ENCODE results near the gene B4GALNT4.
"Not testable (repeated sequence)": the region's sequence is repeated elsewhere in the genome, so short reads cannot be mapped to it uniquely, and the experiment has no call there.

The B4GALNT4 gene

DNA sequence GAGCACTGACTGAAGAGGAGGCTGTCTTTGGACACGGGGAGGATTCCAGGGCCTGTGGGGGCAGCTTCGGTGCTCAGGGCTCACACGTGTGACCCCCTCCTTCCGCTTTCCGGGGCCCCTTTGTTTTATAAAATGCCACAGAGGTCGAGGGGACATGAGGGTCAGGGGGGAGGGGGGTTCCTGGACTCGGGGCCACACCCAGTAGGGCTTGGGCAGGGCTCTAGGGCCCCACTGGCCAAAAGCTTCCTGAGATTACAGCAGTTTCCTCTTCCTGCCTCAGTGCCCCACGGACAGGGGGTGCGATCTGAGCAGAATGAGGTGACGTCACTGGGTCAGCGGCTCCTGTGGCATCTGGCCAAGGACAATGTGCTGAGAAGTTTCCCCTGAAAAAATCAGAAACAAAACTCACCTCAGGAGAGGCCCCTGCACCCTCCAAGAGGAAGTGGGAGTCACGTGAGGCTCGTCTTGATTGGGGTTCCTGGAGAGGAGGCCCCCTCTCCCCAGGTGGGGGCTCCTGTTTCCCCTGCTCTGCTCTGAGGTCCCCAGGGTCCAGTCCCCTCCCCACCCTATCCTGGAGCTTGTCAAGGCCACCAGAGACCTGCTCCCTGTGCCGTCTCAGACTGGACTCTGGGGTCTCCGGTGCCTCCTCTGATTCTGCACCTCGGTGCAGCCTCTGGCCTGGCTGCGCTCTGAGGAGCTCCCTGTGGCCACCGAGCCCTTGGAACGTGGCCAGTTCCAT, 42.3 kb upstream of the B4GALNT4 start:
- TF ChIP-seq, protein P1, sequence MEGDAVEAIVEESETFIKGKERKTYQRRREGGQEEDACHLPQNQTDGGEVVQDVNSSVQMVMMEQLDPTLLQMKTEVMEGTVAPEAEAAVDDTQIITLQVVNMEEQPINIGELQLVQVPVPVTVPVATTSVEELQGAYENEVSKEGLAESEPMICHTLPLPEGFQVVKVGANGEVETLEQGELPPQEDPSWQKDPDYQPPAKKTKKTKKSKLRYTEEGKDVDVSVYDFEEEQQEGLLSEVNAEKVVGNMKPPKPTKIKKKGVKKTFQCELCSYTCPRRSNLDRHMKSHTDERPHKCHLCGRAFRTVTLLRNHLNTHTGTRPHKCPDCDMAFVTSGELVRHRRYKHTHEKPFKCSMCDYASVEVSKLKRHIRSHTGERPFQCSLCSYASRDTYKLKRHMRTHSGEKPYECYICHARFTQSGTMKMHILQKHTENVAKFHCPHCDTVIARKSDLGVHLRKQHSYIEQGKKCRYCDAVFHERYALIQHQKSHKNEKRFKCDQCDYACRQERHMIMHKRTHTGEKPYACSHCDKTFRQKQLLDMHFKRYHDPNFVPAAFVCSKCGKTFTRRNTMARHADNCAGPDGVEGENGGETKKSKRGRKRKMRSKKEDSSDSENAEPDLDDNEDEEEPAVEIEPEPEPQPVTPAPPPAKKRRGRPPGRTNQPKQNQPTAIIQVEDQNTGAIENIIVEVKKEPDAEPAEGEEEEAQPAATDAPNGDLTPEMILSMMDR (IDR thresholded peaks at IDR 0.05; ENCODE audit: control extremely low read depth, extremely low read depth, low read depth, missing control alignments): no peak
- ChIA-PET CTCF (interaction anchor here (0.7 to 2.1 kb wide), 6 partner anchors 9 to 176 kb away, joined by 3 to 8 read pairs (median 4); no protein-coding TSS in a partner anchor), POLR2A (interaction anchor here (1.2 kb wide), 1 partner anchor 28 kb away, joined by 5 read pairs; no protein-coding TSS in a partner anchor)
- DNase-seq (ENCODE audit: extremely low spot score): peak; percentile 81

DNA sequence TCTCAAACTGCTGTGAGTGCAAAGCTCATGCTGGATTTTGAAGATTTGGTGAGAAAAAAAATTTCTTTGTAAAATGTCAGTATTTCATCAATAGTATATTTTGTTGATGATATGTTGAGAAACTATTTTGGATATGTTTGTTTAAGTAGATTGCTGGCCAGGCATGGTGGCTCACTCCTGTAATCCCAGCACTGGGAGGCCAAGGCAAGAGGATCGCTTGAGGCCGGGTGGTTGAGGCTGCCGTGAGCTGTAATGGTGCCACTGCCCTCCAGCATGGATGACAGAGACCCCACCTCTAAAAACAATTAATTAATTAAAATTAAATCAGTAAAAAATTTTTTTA, 41.7 kb upstream of the B4GALNT4 start:
- CTCF ChIA-PET: interaction anchor here (0.7 to 2.1 kb wide), 6 partner anchors 9 to 175 kb away, joined by 3 to 8 read pairs (median 4); no protein-coding TSS in a partner anchor
- TF ChIP-seq, protein P1 (IDR thresholded peaks at IDR 0.05; ENCODE audit: control extremely low read depth, extremely low read depth, low read depth, missing control alignments): no peak
- DNase-seq (ENCODE audit: extremely low spot score): no peak
- POLR2A ChIA-PET: interaction anchor here (1.2 kb wide), 1 partner anchor 28 kb away, joined by 5 read pairs; no protein-coding TSS in a partner anchor

DNA sequence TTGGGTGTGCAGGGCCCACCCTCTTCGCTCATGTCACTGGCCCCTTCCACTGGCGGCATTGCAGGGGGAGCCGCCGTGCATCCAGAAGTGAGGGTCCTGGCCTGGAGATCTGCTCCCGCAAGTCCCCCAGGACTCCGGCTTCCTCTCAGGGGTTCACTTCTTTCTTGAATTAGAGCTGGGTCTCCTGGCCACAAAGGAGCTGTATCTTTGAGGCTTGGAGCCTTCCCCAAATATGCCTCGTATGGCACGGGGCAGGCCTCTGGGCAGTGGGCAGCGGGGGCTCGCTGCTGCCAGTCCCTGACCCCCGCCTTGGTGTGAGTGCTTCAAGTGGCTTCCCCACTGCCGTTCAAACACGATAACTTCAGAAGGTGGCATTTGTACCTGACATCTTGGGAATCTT, 41.3 kb upstream of the B4GALNT4 start:
- CTCF ChIA-PET: interaction anchor here (1.6 to 2.1 kb wide), 3 partner anchors 12 to 78 kb away, joined by 4 to 8 read pairs (median 5); no protein-coding TSS in a partner anchor
- TF ChIP-seq, protein P1 (IDR thresholded peaks at IDR 0.05; ENCODE audit: control extremely low read depth, extremely low read depth, low read depth, missing control alignments): no peak
- POLR2A ChIA-PET: interaction anchor here (1.2 kb wide), 1 partner anchor 27 kb away, joined by 5 read pairs; no protein-coding TSS in a partner anchor
- no peak for DNase-seq (ENCODE audit: extremely low spot score)

DNA sequence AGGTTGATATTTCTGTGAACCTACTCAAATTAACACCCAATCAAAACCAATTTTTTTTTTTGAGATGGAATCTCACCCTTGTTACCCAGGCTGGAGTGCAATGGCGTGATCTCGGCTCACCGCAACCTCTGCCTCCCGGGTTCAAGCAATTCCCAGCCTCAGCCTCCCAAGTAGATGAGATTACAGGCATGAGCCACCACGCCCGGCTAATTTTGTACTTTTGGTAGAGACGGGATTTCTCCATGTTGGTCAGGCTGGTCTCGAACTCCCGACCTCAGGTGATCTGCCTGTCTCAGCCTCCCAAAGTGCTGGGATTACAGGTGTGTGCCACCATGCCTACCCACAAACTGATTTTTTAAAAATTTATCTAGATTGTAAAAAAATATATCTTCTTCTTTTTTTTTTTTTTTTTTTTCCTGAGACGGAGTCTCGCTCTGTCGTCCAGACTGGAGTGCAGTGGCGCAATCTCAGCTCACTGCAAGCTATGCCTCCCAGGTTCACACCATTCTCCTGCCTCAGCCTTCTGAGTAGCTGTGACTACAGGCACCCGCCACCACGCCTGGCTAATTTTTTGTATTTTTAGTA, 40.7 kb upstream of the B4GALNT4 start:
- DNase-seq (ENCODE audit: extremely low spot score); POLR2A ChIA-PET: not testable (repeated sequence)
- CTCF ChIA-PET: interaction anchor here (0.8 to 2.1 kb wide), 5 partner anchors 12 to 78 kb away, joined by 3 to 6 read pairs (median 3); no protein-coding TSS in a partner anchor

DNA sequence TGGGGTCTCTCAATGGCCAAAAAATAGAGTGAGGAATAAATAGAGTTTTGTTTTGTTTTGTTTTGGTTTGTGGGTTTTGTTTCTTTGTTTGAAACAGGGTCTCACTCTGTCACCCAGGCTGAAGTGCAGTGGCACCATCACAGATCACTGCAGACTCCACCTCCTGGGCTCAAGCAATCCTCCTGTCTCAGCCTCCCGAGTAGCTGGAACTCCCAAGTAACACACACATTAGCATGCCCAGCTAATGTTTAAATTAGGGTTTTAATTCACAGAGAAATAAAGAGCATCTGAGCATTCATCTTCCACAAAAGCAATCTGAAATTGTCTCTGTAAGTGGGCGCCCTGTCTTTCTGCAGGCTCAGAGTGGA, 39.4 kb upstream of the B4GALNT4 start:
- TF ChIP-seq, protein P1 (IDR thresholded peaks at IDR 0.05; ENCODE audit: control extremely low read depth, extremely low read depth, low read depth, missing control alignments): no peak
- POLR2A ChIA-PET: no interaction called here
- no peak for DNase-seq (ENCODE audit: extremely low spot score)
- CTCF ChIA-PET: interaction anchor here (0.7 to 2.0 kb wide), 5 partner anchors 13 to 79 kb away, joined by 3 to 6 read pairs (median 3); no protein-coding TSS in a partner anchor

DNA sequence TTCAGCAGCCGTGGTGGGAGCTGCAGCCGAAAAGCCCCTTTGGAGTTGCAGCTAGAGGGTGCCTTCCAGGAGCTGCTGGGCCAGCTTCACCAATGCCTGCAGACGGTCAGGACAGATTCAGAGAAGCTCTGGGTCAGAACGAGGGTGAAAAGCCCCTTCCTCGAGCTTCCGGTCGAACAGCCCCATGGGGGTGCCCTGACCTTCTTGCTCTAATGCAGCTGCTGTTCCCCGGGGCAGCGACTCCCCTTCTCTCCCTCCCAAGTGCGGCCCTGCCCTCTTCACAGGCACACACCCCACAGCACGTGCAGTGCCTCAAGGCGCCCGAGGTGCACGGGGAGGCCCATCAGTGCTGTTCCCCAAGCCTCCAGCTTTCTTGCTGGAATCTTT, 39.0 kb upstream of the B4GALNT4 start:
- CTCF ChIA-PET: interaction anchor here (0.7 to 2.0 kb wide), 4 partner anchors 13 to 80 kb away, joined by 3 to 6 read pairs (median 3); no protein-coding TSS in a partner anchor
- TF ChIP-seq, protein P1 (IDR thresholded peaks at IDR 0.05; ENCODE audit: control extremely low read depth, extremely low read depth, low read depth, missing control alignments): no peak
- POLR2A ChIA-PET: interaction anchor here (1.0 kb wide), 1 partner anchor 25 kb away, joined by 6 read pairs; no protein-coding TSS in a partner anchor
- DNase-seq (ENCODE audit: extremely low spot score): no peak

Measured in GM10248 (cell line).